ENCODE results near the gene HPF1. TPM values are rescaled to one million over a fixed set of nuclear protein-coding genes. Genes with fewer than 3 reads are reported as not detected.

Gene HPF1
- polyA plus RNA-seq, 3 donors = 10.2 to 29.9 (median 25.1) TPM

DNA sequence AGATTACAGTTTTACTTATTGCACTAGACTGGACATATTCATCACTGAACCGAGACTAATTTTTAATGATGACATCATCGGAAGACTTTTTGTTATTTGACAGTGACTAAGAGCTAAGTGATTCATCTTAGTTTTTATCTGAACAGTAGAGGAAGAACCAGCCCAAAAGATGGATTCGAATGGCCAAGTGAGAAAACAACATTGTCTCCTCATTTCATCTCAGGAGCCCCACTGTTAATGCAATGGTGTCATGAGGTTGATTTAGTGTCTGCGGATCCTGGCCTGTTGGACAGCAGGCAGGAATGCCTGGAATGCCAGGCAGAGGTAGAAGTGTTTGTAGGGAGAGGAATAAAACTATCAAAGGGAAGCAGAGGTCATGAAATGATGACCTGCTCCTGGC lies 37.8 kb upstream of the HPF1 start:
- Mint-ChIP-seq H3K9me3 (peaks cover 0 to 2% (median 0%) of the 10 kb centered on the region in 7 donors), H3K4me3 (no peak overlapping the region), H3K27me3 (ENCODE audit: low read depth in 3 of 3) (peaks cover 15 to 18% (median 18%) of the 10 kb centered on the region in 3 donors), H3K27ac (no peak overlapping the region), H3K4me1 (peaks cover 8% of the 10 kb centered on the region), H3K36me3 (no peaks in the 10 kb centered on the region)
- Histone ChIP-seq H3K4me1 (ENCODE audit: control insufficient read depth in 1 of 2, insufficient read depth in 2 of 2, low read length in 2 of 2) (no peaks in the 10 kb centered on the region), H3K9ac (ENCODE audit: insufficient read depth, low read length, poor library complexity, severe bottlenecking) (no peak overlapping the region), H3K4me3 (replicated peaks in 1 of 3; ENCODE audit: low read depth in 2 of 3, low read length in 3 of 3) (no peak overlapping the region), H3K36me3 (replicated peaks in 1 of 2; ENCODE audit: control insufficient read depth in 1 of 2, insufficient read depth in 2 of 2, low read length in 2 of 2) (no peaks in the 10 kb centered on the region), H3K27me3 (ENCODE audit: control insufficient read depth in 2 of 2, insufficient read depth in 2 of 2, low read length in 2 of 2) (peaks cover 12 to 17% of the 10 kb centered on the region in 2 donors), H3K9me3 (replicated peaks in 1 of 2; ENCODE audit: control insufficient read depth in 1 of 2, insufficient read depth in 1 of 2, low read length in 2 of 2) (no peaks in the 10 kb centered on the region), H2AFZ (ENCODE audit: insufficient read depth, low read depth, low read length, poor library complexity, severe bottlenecking) (no peak overlapping the region), H3K27ac (ENCODE audit: low read depth in 1 of 2, low read length in 2 of 2) (no peak overlapping the region), H3K79me2 (ENCODE audit: insufficient read depth, low read length) (no peaks in the 10 kb centered on the region), H3K4me2 (replicated peaks; ENCODE audit: extremely low read depth, low read length, poor library complexity, severe bottlenecking) (no peak overlapping the region), H4K20me1 (ENCODE audit: insufficient read depth, low read length) (no peaks in the 10 kb centered on the region)
- intact Hi-C loops (cut with micrococcal nuclease) = no loop called here
- DNase-seq = no peak
- no CpG with 5 or more reads among the region's 4 CpGs for WGBS (ENCODE audit: insufficient coverage)
- TF ChIP-seq, protein P1, sequence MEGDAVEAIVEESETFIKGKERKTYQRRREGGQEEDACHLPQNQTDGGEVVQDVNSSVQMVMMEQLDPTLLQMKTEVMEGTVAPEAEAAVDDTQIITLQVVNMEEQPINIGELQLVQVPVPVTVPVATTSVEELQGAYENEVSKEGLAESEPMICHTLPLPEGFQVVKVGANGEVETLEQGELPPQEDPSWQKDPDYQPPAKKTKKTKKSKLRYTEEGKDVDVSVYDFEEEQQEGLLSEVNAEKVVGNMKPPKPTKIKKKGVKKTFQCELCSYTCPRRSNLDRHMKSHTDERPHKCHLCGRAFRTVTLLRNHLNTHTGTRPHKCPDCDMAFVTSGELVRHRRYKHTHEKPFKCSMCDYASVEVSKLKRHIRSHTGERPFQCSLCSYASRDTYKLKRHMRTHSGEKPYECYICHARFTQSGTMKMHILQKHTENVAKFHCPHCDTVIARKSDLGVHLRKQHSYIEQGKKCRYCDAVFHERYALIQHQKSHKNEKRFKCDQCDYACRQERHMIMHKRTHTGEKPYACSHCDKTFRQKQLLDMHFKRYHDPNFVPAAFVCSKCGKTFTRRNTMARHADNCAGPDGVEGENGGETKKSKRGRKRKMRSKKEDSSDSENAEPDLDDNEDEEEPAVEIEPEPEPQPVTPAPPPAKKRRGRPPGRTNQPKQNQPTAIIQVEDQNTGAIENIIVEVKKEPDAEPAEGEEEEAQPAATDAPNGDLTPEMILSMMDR (IDR thresholded peaks at IDR 0.05) = no peak

DNA sequence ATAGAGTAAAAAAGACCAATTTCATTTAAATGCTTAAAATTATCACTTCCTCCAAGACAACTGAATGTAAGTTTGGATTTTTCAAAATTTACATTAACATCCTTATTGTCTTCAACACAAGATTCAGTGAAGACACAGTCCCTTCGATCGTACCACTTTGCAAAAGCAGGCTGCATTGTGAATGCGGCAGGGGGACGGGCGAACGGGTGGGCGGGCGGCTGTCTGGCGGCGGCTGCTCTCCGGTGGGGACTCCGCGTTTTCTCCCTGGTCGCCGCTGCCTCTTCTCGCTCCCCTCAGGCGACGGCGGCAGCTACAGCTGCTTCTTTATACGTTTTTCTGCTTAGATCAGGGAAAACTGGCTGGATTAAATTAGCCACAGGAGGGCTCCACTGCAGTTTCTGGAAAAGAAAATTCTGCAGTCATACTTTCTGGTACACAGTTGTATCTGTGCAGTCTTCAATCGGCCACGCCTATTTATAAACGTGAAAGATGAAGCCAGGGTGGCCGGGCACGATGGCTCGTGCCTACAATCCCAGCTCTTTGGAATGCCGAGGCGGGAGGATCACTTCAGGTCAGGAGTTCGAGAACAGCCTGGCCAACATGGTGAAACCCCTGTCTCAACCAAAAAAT lies 33.9 kb upstream of the HPF1 start:
- Mint-ChIP-seq H3K4me1 (peaks cover 8% of the 10 kb centered on the region), H3K4me3 (peak overlapping the region in 1 of 2 donors; percentile 69), H3K36me3 (no peaks in the 10 kb centered on the region), H3K9me3 (peaks cover 0 to 7% (median 0%) of the 10 kb centered on the region in 7 donors), H3K27me3 (ENCODE audit: low read depth in 3 of 3) (peaks cover 20 to 33% (median 20%) of the 10 kb centered on the region in 3 donors), H3K27ac (no peak overlapping the region)
- TF ChIP-seq, protein P1 (IDR thresholded peaks at IDR 0.05) = peak; percentile 21
- Histone ChIP-seq H3K4me3 (replicated peaks in 1 of 3; ENCODE audit: low read depth in 2 of 3, low read length in 3 of 3) (no peak overlapping the region), H3K4me2 (replicated peaks; ENCODE audit: extremely low read depth, low read length, poor library complexity, severe bottlenecking) (no peak overlapping the region), H3K79me2 (ENCODE audit: insufficient read depth, low read length) (no peaks in the 10 kb centered on the region), H2AFZ (ENCODE audit: insufficient read depth, low read depth, low read length, poor library complexity, severe bottlenecking) (peak overlapping the region; percentile 63), H4K20me1 (ENCODE audit: insufficient read depth, low read length) (no peaks in the 10 kb centered on the region), H3K4me1 (ENCODE audit: control insufficient read depth in 1 of 2, insufficient read depth in 2 of 2, low read length in 2 of 2) (no peaks in the 10 kb centered on the region), H3K9ac (ENCODE audit: insufficient read depth, low read length, poor library complexity, severe bottlenecking) (no peak overlapping the region), H3K36me3 (replicated peaks in 1 of 2; ENCODE audit: control insufficient read depth in 1 of 2, insufficient read depth in 2 of 2, low read length in 2 of 2) (no peaks in the 10 kb centered on the region), H3K9me3 (replicated peaks in 1 of 2; ENCODE audit: control insufficient read depth in 1 of 2, insufficient read depth in 1 of 2, low read length in 2 of 2) (no peaks in the 10 kb centered on the region), H3K27ac (ENCODE audit: low read depth in 1 of 2, low read length in 2 of 2) (no peak overlapping the region), H3K27me3 (ENCODE audit: control insufficient read depth in 2 of 2, insufficient read depth in 2 of 2, low read length in 2 of 2) (peaks cover 20 to 28% of the 10 kb centered on the region in 2 donors)
- no peak for DNase-seq
- intact Hi-C loops (cut with micrococcal nuclease) = no loop called here
- 10% methylated on average over 29 of the region's 29 CpGs for WGBS (ENCODE audit: insufficient coverage)
